MM.1S (cell line): ENCODE measurements around the gene ESPN.

Experiments used
- EZH2 ChIP-seq: fragments of 300-600 bp; sonication (generic); optimal IDR thresholded peaks from 2 replicates; pipeline ENCODE3; 2017; ENCODE audit warnings: low read depth, mild to moderate bottlenecking, antibody characterized with exemption, low read length, mixed read lengths
- EZH2phosphoT487 ChIP-seq: fragments of 300-600 bp; sonication (generic); IDR thresholded peaks from 2 replicates; pipeline ENCODE4 v1.6.1; 2018; ENCODE audit warnings: antibody characterized with exemption, low read length
- TF ChIP-seq, protein P1 (sequence below): fragments of 300-600 bp; sonication (generic); IDR thresholded peaks from 2 replicates; pipeline ENCODE4 v1.5.1; 2016; ENCODE audit warnings: antibody characterized with exemption, low read length, mixed read lengths

DNA sequence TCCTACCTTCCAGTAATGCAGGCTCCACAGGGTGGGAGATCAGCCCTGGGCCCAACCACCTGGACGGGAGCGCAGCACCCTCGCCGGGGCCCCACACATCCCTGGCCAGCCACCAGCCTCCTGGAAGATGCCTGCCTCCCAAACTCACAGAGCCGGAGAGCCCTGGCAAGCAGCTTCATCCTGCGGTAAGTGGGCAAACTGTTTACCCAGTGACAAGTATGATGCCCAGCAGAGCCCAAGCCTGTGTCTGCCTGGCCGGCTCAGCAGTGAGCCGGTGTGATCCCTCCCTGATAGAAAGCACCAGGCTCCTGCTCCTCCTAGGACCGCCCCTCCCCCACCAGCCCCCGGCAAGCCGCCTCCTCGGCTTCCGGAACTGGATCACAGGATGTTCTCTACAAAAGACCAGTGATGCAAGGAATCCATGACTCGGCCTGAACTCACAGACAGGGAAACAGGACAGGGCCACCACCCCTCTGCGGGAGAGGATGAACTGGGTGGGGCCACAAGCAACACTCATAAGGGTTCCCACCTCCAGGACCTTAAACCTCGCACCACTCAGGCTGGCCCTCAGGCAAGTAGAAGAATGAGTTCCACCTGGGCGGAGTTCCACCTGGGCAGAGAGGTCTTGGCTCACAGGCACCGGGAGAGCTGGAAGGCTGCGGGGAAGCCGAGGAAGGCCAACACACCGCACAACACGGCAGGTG lies 38.9 kb upstream of the ESPN start:
- TF ChIP-seq, protein P1, sequence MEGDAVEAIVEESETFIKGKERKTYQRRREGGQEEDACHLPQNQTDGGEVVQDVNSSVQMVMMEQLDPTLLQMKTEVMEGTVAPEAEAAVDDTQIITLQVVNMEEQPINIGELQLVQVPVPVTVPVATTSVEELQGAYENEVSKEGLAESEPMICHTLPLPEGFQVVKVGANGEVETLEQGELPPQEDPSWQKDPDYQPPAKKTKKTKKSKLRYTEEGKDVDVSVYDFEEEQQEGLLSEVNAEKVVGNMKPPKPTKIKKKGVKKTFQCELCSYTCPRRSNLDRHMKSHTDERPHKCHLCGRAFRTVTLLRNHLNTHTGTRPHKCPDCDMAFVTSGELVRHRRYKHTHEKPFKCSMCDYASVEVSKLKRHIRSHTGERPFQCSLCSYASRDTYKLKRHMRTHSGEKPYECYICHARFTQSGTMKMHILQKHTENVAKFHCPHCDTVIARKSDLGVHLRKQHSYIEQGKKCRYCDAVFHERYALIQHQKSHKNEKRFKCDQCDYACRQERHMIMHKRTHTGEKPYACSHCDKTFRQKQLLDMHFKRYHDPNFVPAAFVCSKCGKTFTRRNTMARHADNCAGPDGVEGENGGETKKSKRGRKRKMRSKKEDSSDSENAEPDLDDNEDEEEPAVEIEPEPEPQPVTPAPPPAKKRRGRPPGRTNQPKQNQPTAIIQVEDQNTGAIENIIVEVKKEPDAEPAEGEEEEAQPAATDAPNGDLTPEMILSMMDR = no peak
- TF ChIP-seq EZH2 = no peak
- TF ChIP-seq EZH2phosphoT487 = no peak
